Fibroblast of mammary gland (primary cell): ENCODE results near the gene B2M.
"Not testable (repeated sequence)": the region's sequence is repeated elsewhere in the genome, so short reads cannot be mapped to it uniquely, and the experiment has no call there.

Experiments used
- DNase-seq: peaks from one replicate; pipeline ENCODE4 v3.0.0-alpha.2; 2010; ENCODE audit warnings: low read depth
- H3K4me3 ChIP-seq: 2 replicates; pipeline ENCODE4 v1.5.1; 2011; ENCODE audit warnings: low read depth, mild to moderate bottlenecking, low read length, moderate library complexity; ENCODE audit not compliant: control insufficient read depth
- CTCF ChIP-seq: conservative IDR thresholded peaks from 2 replicates; pipeline ENCODE4 v1.5.1; 2011; ENCODE audit warnings: low read depth, low read length, inconsistent platforms; ENCODE audit not compliant: control insufficient read depth, insufficient read depth

The B2M gene

DNA sequence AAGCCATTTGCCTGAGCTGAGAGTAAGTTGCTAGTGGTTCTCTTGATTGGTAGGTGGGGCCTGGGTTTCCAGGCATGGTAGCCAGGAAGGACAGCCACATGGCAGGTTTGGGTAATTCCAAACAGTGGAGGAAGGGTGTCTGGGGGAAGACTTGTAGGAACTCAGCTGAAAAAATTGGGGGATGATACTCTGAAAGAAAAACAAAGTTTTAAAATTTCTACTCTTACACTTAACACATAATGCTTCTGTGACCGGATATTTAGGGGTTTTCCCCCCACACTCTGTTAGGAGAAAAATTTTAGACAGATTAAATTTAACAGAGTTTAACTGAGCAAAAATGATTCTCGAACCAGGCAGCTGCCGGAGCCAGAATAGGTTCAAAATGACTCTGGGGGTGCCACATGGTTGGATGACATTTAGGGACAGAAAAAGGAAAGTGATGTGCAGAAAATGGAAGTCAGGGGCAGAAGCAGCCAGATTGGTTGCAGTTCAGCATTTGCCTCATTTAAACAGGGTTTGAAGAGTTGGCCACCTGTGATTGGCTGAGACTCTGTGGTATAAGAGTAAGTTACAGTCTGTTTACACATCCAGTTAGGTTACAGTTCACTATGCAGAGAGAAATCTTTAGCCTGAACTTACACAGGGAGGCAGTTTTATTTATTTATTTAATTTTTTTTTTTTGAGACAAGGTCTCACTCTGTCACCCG lies 8.1 kb downstream of the B2M start:
- no peak for TF ChIP-seq CTCF
- H3K4me3 ChIP-seq, result no peak overlapping the region

GRCh38 chr15:44720000-44720435 lies 8.7 kb downstream of the B2M start:
- not testable (repeated sequence) for DNase-seq, H3K4me3 ChIP-seq

More for the DNA sequence above, 8.1 kb downstream of the B2M start:
- DNase-seq, result peak; percentile 54

DNA sequence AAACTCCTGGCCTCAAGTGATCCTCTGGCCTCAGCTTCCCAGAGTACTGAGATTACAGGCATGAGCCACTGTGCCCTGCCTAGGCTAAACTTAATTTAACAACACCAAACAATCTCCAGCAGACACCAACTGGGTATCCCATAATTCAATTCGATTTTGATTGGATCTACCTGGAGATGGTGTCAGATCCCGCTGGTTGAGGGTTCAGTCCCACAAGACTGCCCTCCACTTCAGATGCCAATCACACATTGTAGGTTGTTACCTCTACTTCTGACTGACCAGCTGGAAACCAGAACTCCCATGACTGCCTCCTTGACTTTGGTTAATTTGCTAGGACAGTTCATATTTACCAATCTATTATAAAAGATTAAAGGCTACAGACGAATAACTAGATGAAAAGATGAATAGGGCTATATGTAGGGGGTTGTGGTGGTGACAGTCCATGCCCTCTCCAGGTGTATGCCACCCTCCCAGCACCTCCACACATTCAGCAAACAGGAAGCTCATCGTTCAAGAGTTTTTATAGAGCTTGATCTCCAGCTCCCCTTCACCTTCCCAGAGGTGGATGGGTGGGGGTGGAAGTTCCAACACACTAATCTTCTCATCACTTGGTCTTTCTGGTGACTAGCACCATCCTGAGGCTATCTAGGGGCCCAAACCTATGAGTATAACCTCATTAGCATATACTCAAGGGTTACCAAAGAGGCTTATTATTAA lies 9.3 kb downstream of the B2M start:
- no peak for TF ChIP-seq CTCF
- no peak overlapping the region for H3K4me3 ChIP-seq
- no peak for DNase-seq

GRCh38 chr15:44722011-44722410 lies 10.7 kb downstream of the B2M start:
- no peak for TF ChIP-seq CTCF
- DNase-seq, result no peak
- no peak overlapping the region for H3K4me3 ChIP-seq

DNA sequence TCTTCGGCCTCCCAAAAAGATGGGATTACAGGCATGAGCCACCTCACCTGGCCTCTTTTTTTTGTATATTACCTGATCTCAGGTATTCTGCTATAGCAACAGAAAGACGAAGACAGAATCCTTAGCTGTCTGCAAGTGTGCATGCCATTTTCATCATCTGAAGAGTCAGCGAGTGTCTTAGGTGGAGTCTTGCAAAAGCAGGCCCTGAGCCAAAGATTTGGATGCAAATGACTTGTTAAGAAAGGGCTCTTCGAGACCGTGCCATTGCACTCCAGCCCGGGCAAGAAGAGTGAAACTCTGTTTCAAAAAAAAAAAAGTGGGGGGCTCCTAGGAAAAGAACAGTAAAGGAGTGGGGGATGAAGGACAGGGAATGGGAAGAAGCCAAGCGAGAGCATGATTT lies 14.8 kb downstream of the B2M start:
- TF ChIP-seq CTCF, result no peak
- no peak overlapping the region for H3K4me3 ChIP-seq
- peak; percentile 33 for DNase-seq

- no peak overlapping the region for H3K4me3 ChIP-seq
- peak; percentile 96 for DNase-seq
- TF ChIP-seq CTCF, result peak; percentile 45
Observed at GRCh38 chr15:44726568-44727484, 15.5 kb downstream of the B2M start.
